ENCODE results near the gene BPNT1.

DNA sequence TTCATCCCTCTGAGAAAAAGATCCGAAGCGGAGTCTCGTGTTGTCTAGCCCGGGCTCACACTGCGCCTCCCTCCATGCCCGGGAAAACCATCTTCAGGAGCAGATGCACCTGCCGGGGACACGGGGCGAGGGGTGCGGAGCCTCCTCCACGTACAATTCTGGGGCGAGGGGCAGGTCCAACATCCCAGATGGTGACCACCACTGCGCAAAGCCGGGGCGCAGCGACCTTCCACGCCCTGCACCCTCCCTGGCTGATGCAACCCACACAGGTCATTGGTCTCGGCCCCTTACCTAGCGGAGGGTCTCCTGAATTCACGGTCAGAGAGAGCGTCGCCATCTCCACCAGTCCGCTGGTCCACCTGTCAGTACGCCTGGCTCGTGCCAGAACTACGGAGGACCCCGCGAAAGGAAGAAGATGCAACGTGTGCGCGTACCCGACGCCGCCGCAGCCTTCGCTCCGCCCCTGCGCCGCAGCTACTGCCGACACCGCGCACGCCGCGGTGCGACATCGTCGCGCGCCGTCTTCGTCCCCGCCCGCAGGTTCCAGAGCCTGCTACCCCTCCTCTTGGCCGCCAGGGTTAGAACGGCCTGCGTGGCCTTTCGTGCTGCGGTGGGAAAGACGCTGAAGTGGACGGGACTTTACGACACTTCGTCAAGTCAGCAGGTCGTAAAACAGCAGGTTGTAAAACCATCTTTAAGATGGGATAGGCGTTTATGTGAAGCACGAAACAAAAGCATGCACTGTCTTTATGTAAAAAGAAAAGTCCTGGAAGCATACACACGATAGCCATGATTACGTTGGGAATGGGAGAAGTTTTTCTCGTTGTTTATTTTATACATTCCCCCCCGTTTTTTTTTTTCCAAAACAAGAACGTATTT, 43.3 kb downstream of the BPNT1 start, which contains the start of gene EPRS1:
- no peak for TF ChIP-seq EZH2 (IDR thresholded peaks at IDR 0.05)
- TF ChIP-seq POLR2AphosphoS5 (IDR thresholded peaks at IDR 0.05; ENCODE audit: borderline replicate concordance, low read depth, low read length): peak; percentile 88
- TF ChIP-seq FOXP2 (optimal IDR thresholded peaks at IDR 0.05; ENCODE audit: control extremely low read depth, extremely low read length, insufficient read depth): peak; percentile 80
